AG04450 (cell line): ENCODE measurements around the gene TXNL4B. TPM values are rescaled to one million over a fixed set of nuclear protein-coding genes. Genes with fewer than 3 reads are reported as not detected.

ENCODE experiments used
- CTCF ChIA-PET: fragments of 300-600, 350-600 bp; formaldehyde crosslinking; extraction: SDS; loops from one replicate; lab custom pipeline; 2022; ENCODE audit warnings: antibody characterized with exemption, inconsistent platforms; lab: Charles Lee
- POLR2A ChIA-PET: fragments of 350-600 bp; formaldehyde crosslinking; extraction: SDS; loops from one replicate; lab custom pipeline; 2021; ENCODE audit warnings: antibody characterized with exemption, inconsistent platforms; lab: Yijun Ruan, JAX
- DNase-seq: peaks from one replicate; pipeline ENCODE4 v3.0.0-alpha.2; 2011; ENCODE audit warnings: low read depth, low spot score
- H3K27ac ChIP-seq: one replicate; pipeline ENCODE4 v1.5.1; 2012; ENCODE audit warnings: low read depth, low read length, control low read depth
- H3K27me3 ChIP-seq: one replicate; pipeline ENCODE4 v1.6.0; 2012; ENCODE audit warnings: low read length; ENCODE audit not compliant: control insufficient read depth, insufficient read depth
- H3K4me3 ChIP-seq: 2 replicates; pipeline ENCODE4 v1.5.1; 2011; ENCODE audit warnings: mild to moderate bottlenecking, low read depth, low read length, control low read depth
- H3K9me3 ChIP-seq: 2 replicates; pipeline ENCODE4 v1.5.1; 2012; ENCODE audit warnings: low read length; ENCODE audit not compliant: control insufficient read depth, insufficient read depth
- CTCF ChIP-seq: IDR thresholded peaks from 2 replicates; pipeline ENCODE4 v1.5.1; 2011; ENCODE audit warnings: low read depth, low read length, control low read depth, inconsistent platforms
- polyA plus RNA-seq: library from polyadenylated mRNA; depleted of rRNA; stranded (reverse); fragments of >200 nt; gene quantifications from 2 replicates; pipeline ENCODE4 v1.2.3, GENCODE V29; 2011

TXNL4B gene
- polyA plus RNA-seq, 1 experiment: 21.3 TPM

- H3K4me3 ChIP-seq: no peak overlapping the region
- H3K27ac ChIP-seq: no peak overlapping the region
- POLR2A ChIA-PET: no interaction called here
- H3K27me3 ChIP-seq: no peaks in the 10 kb centered on the region
- no peak for DNase-seq
- CTCF ChIA-PET: interaction anchor here (2.2 kb wide), 2 partner anchors 32 to 37 kb away, joined by 7 to 15 read pairs; partner anchors contain the start of gene HPR
- TF ChIP-seq CTCF: no peak
- H3K9me3 ChIP-seq: no peaks in the 10 kb centered on the region; the same call in 1 of the 2 replicates
Observed at GRCh38 chr16:72098936-72099335, 5.5 kb upstream of the TXNL4B start.

GRCh38 chr16:72094266-72094610 is 818 bp upstream of the TXNL4B start:
- peak overlapping the region; percentile 77 for H3K27ac ChIP-seq
- no peak for DNase-seq
- TF ChIP-seq CTCF: no peak
- ChIA-PET POLR2A (no interaction called here), CTCF (interaction anchor here (0.6 to 5.2 kb wide), 3 partner anchors 27 to 1887 kb away, joined by 3 to 41 read pairs (median 10); no protein-coding TSS in a partner anchor)
- H3K4me3 ChIP-seq: peak overlapping the region; percentile 98
- no peaks in the 10 kb centered on the region; the same call in 1 of the 2 replicates for H3K9me3 ChIP-seq
- no peaks in the 10 kb centered on the region for H3K27me3 ChIP-seq

GRCh38 chr16:72092832-72093447 is 480 bp downstream of the TXNL4B start:
- H3K9me3 ChIP-seq: no peaks in the 10 kb centered on the region; the same call in 1 of the 2 replicates
- H3K27ac ChIP-seq: peak overlapping the region; percentile 57
- H3K4me3 ChIP-seq: peak overlapping the region; percentile 90
- DNase-seq: peak; percentile 34
- POLR2A ChIA-PET: interaction anchor here (1.0 kb wide), 1 partner anchor 18 kb away, joined by 3 read pairs; no protein-coding TSS in a partner anchor
- TF ChIP-seq CTCF: no peak
- H3K27me3 ChIP-seq: no peaks in the 10 kb centered on the region
- CTCF ChIA-PET: interaction anchor here (1.0 to 5.2 kb wide), 4 partner anchors 15 to 132 kb away, joined by 3 to 41 read pairs (median 8); no protein-coding TSS in a partner anchor

GRCh38 chr16:72091217-72091616 is 2.2 kb downstream of the TXNL4B start:
- CTCF ChIA-PET: interaction anchor here (2.6 to 5.2 kb wide), 2 partner anchors 24 to 34 kb away, joined by 11 to 41 read pairs; no protein-coding TSS in a partner anchor
- TF ChIP-seq CTCF: no peak
- Histone ChIP-seq H3K27me3 (no peaks in the 10 kb centered on the region), H3K27ac (no peak overlapping the region), H3K4me3 (no peak overlapping the region), H3K9me3 (no peaks in the 10 kb centered on the region; the same call in 1 of the 2 replicates)
- DNase-seq: no peak
- POLR2A ChIA-PET: no interaction called here

- ChIA-PET CTCF (interaction anchor here (1.0 kb wide), 1 partner anchor 18 kb away, joined by 3 read pairs; no protein-coding TSS in a partner anchor), POLR2A (no interaction called here)
- no peak for TF ChIP-seq CTCF
Observed at GRCh38 chr16:72085002-72085401, 8.4 kb downstream of the TXNL4B start.

More at GRCh38 chr16:72085002-72085401, 8.4 kb downstream of the TXNL4B start:
- DNase-seq: no peak
- Histone ChIP-seq H3K4me3 (no peak overlapping the region), H3K27me3 (no peaks in the 10 kb centered on the region), H3K27ac (no peak overlapping the region), H3K9me3 (peaks cover 11% of the 10 kb centered on the region)
